GM20000 (cell line): Measurements from ENCODE around the gene IRF4.

ENCODE experiments used
- DNase-seq: peaks from one replicate; pipeline ENCODE4 v3.0.0; 2012; ENCODE audit warnings: low spot score
- CTCF ChIP-seq: IDR thresholded peaks from 2 replicates; pipeline ENCODE4 v1.5.1; 2012; ENCODE audit warnings: mild to moderate bottlenecking, control low read depth; ENCODE audit errors: extremely low read depth, missing control alignments

IRF4 gene

GRCh38 chr6:449057-449430, 57.5 kb downstream of the IRF4 start:
- no peak for DNase-seq
- TF ChIP-seq CTCF: no peak

- no peak for TF ChIP-seq CTCF
- no peak for DNase-seq
These were observed 58.2 kb downstream of the IRF4 start for GRCh38 chr6:449486-450419.

- DNase-seq: no peak
- no peak for TF ChIP-seq CTCF
These were observed 59.8 kb downstream of the IRF4 start for GRCh38 chr6:451336-451735.

GRCh38 chr6:451847-452246, 60.3 kb downstream of the IRF4 start:
- no peak for DNase-seq
- no peak for TF ChIP-seq CTCF

- no peak for DNase-seq
- TF ChIP-seq CTCF: no peak
These were observed 60.9 kb downstream of the IRF4 start for GRCh38 chr6:452301-453067.

- DNase-seq: no peak
- no peak for TF ChIP-seq CTCF
These were observed 61.6 kb downstream of the IRF4 start for GRCh38 chr6:453152-453551.
